AML-193 (cell line): ENCODE measurements around the gene MACF1.
A peak's percentile ranks its signal among the peaks of the same experiment; 100 is the strongest.
"Not testable (repeated sequence)": the region's sequence is repeated elsewhere in the genome, so short reads cannot be mapped to it uniquely, and the experiment has no call there.

Experiments used
- DNase-seq, 2 experiments: peaks; one replicate each; lab custom pipeline; 2025; lab: John Stamatoyannopoulos, UW

MACF1 gene

GRCh38 chr1:39204441-39205081 is at the start of gene MACF1:
MACF1 (plus strand) TSS chr1:39204695; CDS start chr1:39205023, 328 bp downstream.
- DNase-seq, result peak; percentile 74 to 80

GRCh38 chr1:39157304-39157703 is 47.2 kb upstream of the MACF1 start:
- no peak for DNase-seq

- no peak for DNase-seq
Observed at GRCh38 chr1:39158327-39159086, 46.0 kb upstream of the MACF1 start.

- DNase-seq, result no peak
Observed at GRCh38 chr1:39159224-39160036, 45.1 kb upstream of the MACF1 start.

- DNase-seq, result no peak
Observed at GRCh38 chr1:39160703-39161102, 43.8 kb upstream of the MACF1 start.

- DNase-seq, result not testable (repeated sequence)
Observed at GRCh38 chr1:39161811-39162210, 42.7 kb upstream of the MACF1 start.

GRCh38 chr1:39163469-39163868 is 41.0 kb upstream of the MACF1 start:
- DNase-seq, result no peak

- DNase-seq, result no peak
Observed at GRCh38 chr1:39164256-39164655, 40.2 kb upstream of the MACF1 start.

GRCh38 chr1:39165049-39165448 is 39.4 kb upstream of the MACF1 start:
- no peak for DNase-seq

- no peak for DNase-seq
Observed at GRCh38 chr1:39165488-39165887, 39.0 kb upstream of the MACF1 start.

- no peak for DNase-seq
Observed at GRCh38 chr1:39167632-39168209, 36.8 kb upstream of the MACF1 start.

- no peak for DNase-seq
Observed at GRCh38 chr1:39168301-39169080, 36.0 kb upstream of the MACF1 start.

GRCh38 chr1:39170731-39171667 is 33.5 kb upstream of the MACF1 start:
- no peak for DNase-seq

- DNase-seq, result no peak
Observed at GRCh38 chr1:39173119-39173994, 31.1 kb upstream of the MACF1 start.

GRCh38 chr1:39173995-39174380 is 30.5 kb upstream of the MACF1 start:
- no peak for DNase-seq

- DNase-seq, result no peak
Observed at GRCh38 chr1:39174390-39175081, 30.0 kb upstream of the MACF1 start.

GRCh38 chr1:39177706-39178105 is 26.8 kb upstream of the MACF1 start:
- no peak for DNase-seq

- no peak for DNase-seq
Observed at GRCh38 chr1:39178541-39179431, 25.7 kb upstream of the MACF1 start.
